Measurements from ENCODE around the gene GFY. TPM values are rescaled to one million over a fixed set of nuclear protein-coding genes. Genes with fewer than 3 reads are reported as not detected.

GFY gene
- polyA plus RNA-seq, 3 donors: not detected

DNA sequence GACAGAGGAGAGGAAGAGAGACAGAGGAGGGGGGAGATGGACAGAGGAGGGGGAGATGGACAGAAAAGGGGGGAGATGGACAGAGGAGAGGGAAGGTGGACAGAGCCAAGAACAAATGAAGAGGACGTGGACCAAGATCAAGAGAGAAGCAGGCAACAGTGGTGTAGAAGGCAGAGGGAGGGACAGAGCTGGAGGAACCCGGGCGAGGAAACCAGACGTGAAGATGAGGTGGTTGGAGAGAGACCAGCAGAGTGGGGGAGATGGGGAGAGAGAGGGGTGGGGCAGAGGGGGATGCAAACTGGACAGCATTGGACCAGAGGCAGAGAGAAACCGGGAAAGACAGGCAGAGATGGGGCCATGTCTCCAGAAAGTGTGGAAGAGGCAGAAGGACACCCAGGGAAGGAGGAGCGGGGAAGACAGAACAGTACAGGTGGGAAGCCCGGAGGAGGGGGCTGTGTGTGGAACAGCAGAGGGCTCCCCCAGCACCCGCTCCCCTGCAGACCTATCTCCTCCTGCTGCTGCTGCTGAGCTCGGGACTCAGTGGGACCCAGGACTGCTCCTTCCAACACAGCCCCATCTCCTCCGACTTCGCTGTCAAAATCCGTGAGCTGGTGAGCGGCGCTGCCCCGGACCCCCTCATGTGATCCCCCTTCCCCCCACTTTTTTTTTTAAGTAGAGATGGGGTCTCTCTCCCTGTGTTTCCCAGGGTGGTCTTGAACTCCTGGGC lies 50.2 kb downstream of the GFY start:
- Histone ChIP-seq H3K4me3 (replicated peaks in 1 of 3; ENCODE audit: low read depth in 2 of 3, low read length in 3 of 3) (no peak overlapping the region), H3K9ac (ENCODE audit: insufficient read depth, low read length, poor library complexity, severe bottlenecking) (no peak overlapping the region), H3K79me2 (ENCODE audit: insufficient read depth, low read length) (no peaks in the 10 kb centered on the region), H3K9me3 (replicated peaks in 1 of 2; ENCODE audit: control insufficient read depth in 1 of 2, insufficient read depth in 1 of 2, low read length in 2 of 2) (no peaks in the 10 kb centered on the region), H3K4me2 (replicated peaks; ENCODE audit: extremely low read depth, low read length, poor library complexity, severe bottlenecking) (no peak overlapping the region), H3K36me3 (replicated peaks in 1 of 2; ENCODE audit: control insufficient read depth in 1 of 2, insufficient read depth in 2 of 2, low read length in 2 of 2) (no peaks in the 10 kb centered on the region), H3K4me1 (ENCODE audit: control insufficient read depth in 1 of 2, insufficient read depth in 2 of 2, low read length in 2 of 2) (peaks cover 18 to 28% of the 10 kb centered on the region in 2 donors), H3K27ac (ENCODE audit: low read depth in 1 of 2, low read length in 2 of 2) (no peak overlapping the region), H3K27me3 (ENCODE audit: control insufficient read depth in 2 of 2, insufficient read depth in 2 of 2, low read length in 2 of 2) (no peaks in the 10 kb centered on the region), H2AFZ (ENCODE audit: insufficient read depth, low read depth, low read length, poor library complexity, severe bottlenecking) (no peak overlapping the region), H4K20me1 (ENCODE audit: insufficient read depth, low read length) (no peaks in the 10 kb centered on the region)
- Mint-ChIP-seq H3K4me1 (peaks cover 34% of the 10 kb centered on the region), H3K9me3 (peaks cover 0 to 2% (median 0%) of the 10 kb centered on the region in 7 donors), H3K36me3 (peaks cover 8% of the 10 kb centered on the region in 2 donors), H3K27me3 (ENCODE audit: low read depth in 3 of 3) (peaks cover 2 to 13% (median 6%) of the 10 kb centered on the region in 3 donors), H3K4me3 (peak overlapping the region; percentile 12 to 91), H3K27ac (peak overlapping the region in 3 of 7 donors; percentile 83 to 92 (median 91))
- intact Hi-C loops (cut with micrococcal nuclease): no loop called here
- 78% methylated on average over 5 of the region's 15 CpGs for WGBS (ENCODE audit: insufficient coverage)
- no peak for DNase-seq
- TF ChIP-seq, protein P1, sequence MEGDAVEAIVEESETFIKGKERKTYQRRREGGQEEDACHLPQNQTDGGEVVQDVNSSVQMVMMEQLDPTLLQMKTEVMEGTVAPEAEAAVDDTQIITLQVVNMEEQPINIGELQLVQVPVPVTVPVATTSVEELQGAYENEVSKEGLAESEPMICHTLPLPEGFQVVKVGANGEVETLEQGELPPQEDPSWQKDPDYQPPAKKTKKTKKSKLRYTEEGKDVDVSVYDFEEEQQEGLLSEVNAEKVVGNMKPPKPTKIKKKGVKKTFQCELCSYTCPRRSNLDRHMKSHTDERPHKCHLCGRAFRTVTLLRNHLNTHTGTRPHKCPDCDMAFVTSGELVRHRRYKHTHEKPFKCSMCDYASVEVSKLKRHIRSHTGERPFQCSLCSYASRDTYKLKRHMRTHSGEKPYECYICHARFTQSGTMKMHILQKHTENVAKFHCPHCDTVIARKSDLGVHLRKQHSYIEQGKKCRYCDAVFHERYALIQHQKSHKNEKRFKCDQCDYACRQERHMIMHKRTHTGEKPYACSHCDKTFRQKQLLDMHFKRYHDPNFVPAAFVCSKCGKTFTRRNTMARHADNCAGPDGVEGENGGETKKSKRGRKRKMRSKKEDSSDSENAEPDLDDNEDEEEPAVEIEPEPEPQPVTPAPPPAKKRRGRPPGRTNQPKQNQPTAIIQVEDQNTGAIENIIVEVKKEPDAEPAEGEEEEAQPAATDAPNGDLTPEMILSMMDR (IDR thresholded peaks at IDR 0.05): no peak

GRCh38 chr19:49475995-49476880 lies 51.0 kb downstream of the GFY start:
- Histone ChIP-seq H3K79me2 (ENCODE audit: insufficient read depth, low read length) (no peaks in the 10 kb centered on the region), H3K27ac (ENCODE audit: low read depth in 1 of 2, low read length in 2 of 2) (no peak overlapping the region), H3K4me1 (ENCODE audit: control insufficient read depth in 1 of 2, insufficient read depth in 2 of 2, low read length in 2 of 2) (peaks cover 14 to 25% of the 10 kb centered on the region in 2 donors), H3K9me3 (replicated peaks in 1 of 2; ENCODE audit: control insufficient read depth in 1 of 2, insufficient read depth in 1 of 2, low read length in 2 of 2) (no peaks in the 10 kb centered on the region), H3K27me3 (ENCODE audit: control insufficient read depth in 2 of 2, insufficient read depth in 2 of 2, low read length in 2 of 2) (no peaks in the 10 kb centered on the region), H3K4me3 (replicated peaks in 1 of 3; ENCODE audit: low read depth in 2 of 3, low read length in 3 of 3) (no peak overlapping the region), H2AFZ (ENCODE audit: insufficient read depth, low read depth, low read length, poor library complexity, severe bottlenecking) (no peak overlapping the region), H3K36me3 (replicated peaks in 1 of 2; ENCODE audit: control insufficient read depth in 1 of 2, insufficient read depth in 2 of 2, low read length in 2 of 2) (no peaks in the 10 kb centered on the region), H4K20me1 (ENCODE audit: insufficient read depth, low read length) (no peaks in the 10 kb centered on the region), H3K4me2 (replicated peaks; ENCODE audit: extremely low read depth, low read length, poor library complexity, severe bottlenecking) (no peak overlapping the region), H3K9ac (ENCODE audit: insufficient read depth, low read length, poor library complexity, severe bottlenecking) (no peak overlapping the region)
- TF ChIP-seq, protein P1 (IDR thresholded peaks at IDR 0.05): peak; percentile 64
- H3K9me3 Mint-ChIP-seq: peaks cover 0 to 2% (median 0%) of the 10 kb centered on the region in 7 donors
- intact Hi-C loops (cut with micrococcal nuclease): no loop called here
- peak in 2 of 3 donors; percentile 31 to 49 for DNase-seq
- peak overlapping the region in 4 of 7 donors; percentile 14 to 72 (median 40) for H3K27ac Mint-ChIP-seq
- peaks cover 2 to 13% (median 6%) of the 10 kb centered on the region in 3 donors for H3K27me3 Mint-ChIP-seq (ENCODE audit: low read depth in 3 of 3)
- peaks cover 3 to 6% of the 10 kb centered on the region in 2 donors for H3K36me3 Mint-ChIP-seq
- peaks cover 31% of the 10 kb centered on the region for H3K4me1 Mint-ChIP-seq
- WGBS (ENCODE audit: insufficient coverage): 67% methylated on average over 22 of the region's 27 CpGs
- peak overlapping the region in 1 of 2 donors; percentile 12 for H3K4me3 Mint-ChIP-seq

All from CD14-positive monocyte (primary cell).